DMS153 treated with DMSO at 0.1 percent for 48 hours (cell line): ENCODE data around the gene NHS.
A peak's percentile ranks its signal among the peaks of the same experiment; 100 is the strongest.

Source experiments
- DNase-seq: peaks from one replicate; lab custom pipeline; 2025; ENCODE audit not compliant: unreplicated experiment; lab: John Stamatoyannopoulos, UW

Gene NHS

DNA sequence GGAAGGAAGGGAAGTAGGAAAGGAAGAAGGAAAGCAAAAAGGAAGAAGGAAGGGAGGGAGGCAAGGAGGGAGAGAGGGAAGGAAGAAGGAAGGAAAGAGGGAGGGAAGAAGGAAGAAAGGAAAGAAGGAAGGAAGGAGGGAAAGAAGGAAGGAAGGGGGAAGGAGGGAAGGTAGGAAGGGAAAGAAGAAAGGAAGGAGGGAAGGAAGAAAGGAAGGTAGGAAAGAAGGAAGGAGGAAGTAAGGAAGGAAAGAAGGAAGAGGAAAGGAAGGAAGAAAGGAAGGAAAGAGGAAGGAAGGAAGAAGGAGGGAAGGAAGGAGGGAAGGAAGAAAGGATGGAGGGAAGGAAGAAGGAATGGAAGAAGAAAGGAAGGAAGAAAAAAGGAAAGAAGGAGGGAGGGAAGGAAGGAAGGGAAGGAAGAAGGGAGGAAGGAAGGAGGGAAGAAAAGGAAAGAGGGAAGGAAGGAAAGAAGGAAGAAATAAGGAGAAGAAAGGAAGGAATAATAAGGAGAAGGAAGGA is 343.7 kb downstream of the NHS start:
- no peak for DNase-seq

DNA sequence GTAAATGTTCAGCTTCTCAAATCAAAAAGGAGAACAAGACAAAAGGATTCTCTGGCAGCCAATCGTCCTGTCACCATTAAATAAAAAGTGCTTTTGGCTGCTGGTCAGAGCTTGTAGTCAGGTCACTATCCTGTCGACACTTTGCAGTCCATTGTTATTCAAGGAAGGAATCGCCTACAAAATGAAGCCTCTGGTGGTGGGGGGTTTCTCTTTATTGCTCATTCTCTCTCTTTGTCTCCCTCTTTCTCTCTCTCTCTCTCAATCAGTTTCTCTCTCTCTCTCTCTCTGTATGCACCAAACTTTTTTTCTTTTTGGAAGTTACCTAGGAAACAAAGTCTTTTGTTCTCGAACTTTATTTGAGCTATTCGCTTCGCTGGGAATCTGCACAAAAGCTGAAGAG is 344.7 kb downstream of the NHS start:
- DNase-seq: no peak

DNA sequence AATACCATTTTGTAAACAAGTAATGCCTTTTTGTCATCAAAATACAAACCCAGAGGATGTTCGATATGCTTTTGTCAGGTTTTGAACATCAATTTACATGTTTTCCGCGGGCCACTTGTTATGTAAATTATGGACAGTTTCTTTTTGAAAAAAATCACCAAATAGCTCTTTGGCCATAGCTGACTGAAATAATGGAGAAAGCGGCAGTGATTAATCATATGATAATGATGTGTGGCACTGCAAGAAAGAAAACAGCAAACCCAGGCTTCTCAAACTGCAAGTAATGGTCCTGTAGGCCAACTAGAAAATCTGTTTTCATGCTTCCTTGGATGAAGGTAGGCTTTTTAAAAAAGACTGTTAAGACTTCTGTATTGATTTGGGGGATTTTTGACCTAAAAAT is 346.7 kb downstream of the NHS start:
- DNase-seq: no peak

DNA sequence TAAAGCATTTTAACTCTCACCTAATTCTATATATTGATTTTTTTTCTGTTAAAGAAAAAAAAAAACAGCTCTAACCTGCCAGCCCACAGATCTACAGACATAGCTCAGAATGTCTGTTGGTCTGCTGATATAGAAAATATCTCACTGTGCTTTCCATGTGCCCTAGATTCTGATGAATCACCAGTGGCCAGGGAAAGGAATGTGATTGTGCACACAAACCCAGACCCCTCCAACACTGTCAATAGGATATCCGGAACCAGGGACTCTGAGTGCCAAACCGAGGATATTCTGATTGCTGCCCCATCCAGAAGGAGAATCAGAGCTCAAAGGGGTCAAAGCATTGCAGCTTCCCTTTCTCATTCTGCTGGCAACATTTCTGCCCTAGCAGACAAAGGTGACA is 350.2 kb downstream of the NHS start:
- DNase-seq: no peak

DNA sequence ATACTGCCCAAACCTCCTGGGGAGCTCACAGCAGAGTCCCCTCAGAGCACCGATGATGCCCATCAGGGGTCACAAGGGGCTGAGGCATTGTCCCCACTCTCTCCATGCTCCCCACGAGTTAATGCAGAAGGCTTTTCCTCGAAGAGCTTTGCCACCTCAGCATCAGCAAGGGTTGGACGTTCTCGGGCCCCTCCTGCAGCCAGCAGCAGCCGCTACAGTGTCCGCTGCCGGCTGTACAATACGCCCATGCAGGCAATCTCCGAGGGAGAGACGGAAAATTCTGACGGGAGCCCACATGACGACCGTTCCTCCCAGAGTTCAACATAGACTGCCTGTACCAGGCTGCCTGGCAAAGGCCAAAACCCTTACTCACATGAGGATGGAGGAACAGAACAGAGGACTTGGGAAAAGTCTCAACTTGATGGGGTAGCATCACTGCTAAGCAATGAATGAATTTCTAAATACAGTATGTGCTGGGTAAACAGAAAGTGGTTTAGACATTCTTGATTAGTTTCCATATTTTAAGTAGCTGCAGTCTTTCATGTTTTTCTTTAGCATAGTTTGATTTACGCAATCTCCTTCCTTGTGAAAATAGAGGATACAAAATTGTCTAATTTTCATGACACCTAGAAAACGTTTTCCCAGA is 357.3 kb downstream of the NHS start:
- DNase-seq: no peak

DNA sequence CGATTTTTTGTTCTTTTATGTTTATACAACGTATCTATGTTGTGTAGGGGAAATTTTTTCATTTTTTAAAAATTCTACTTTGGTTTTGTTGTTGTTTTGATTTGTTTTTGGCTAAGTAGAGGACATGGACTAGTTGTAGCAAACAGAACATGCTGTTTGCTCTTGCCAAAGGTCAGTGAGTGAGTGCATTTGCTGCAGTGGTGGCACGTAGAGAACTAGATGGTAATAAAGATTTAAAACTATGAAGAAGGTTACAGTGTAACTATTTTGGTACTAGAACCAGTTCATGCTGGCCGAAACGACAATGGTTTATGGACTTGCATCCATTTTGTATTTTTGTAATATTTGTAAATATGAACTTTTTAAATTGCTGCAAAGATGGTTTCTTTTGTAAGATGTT is 360.4 kb downstream of the NHS start:
- DNase-seq: no peak

DNA sequence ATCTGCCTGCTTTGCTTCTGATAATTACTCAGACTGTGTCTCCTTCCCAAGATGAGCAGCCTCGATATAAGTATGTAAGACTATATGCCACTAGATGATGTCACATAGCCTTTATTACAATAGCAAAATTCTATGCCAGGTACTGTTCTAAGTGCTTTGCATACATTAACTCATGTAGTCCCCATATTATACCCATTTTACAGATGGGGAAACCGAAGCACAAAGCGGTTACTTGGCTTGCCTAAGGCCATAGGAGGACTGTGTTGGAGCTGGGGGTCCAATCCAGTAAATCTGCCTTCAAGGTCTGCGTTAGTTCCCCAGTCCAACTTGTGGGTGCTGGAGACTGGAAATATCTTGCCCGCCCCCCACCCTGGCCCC is 361.5 kb downstream of the NHS start:
- DNase-seq: no peak

DNA sequence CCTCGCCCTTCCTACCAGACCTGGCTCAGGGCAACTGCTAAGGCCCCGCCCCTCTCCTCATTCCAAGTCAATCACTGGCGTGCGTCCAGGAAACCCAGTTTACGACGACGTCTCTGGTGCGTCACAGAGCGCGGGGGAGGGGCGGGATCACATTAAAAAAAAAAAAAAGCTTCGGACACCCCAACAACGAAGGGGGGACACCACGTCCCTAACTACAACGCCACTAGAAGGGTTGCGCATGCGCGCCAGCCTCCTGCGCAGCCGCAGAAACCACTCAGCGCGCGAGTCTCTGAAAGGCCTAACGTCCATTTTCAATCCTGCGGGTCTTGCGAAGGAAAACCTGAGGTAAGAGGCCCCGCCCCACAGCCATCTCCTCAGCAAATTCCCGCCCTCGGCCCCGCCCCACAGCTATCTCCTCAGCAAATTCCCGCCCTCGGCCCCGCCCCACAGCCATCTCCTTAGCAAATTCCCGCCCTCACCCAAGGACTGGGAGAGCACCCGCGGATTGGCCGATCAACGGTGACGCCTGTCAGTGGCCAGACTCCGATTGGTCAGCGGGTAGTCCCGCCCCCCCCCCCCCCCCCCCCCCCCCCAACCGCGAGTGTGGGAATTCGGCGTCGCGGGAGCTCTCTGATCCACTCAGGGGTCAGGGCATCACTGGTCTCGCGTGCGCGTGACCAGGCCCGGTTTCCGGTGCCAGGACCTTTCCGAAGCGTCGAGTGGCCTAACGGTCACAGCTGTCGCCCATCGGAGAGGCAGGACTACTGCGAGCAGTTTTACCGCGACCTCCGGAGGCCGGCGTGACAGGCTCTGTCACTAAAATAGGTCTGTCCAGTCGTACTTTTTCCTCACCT is 362.1 kb downstream of the NHS start, which contains the start of gene SCML1:
Gene SCML1, plus strand, starts transcription at position 638 of the 854 bp plus-strand sequence. CDS start 6,694 bp downstream, outside the sequence.
- DNase-seq: peak; percentile 68

DNA sequence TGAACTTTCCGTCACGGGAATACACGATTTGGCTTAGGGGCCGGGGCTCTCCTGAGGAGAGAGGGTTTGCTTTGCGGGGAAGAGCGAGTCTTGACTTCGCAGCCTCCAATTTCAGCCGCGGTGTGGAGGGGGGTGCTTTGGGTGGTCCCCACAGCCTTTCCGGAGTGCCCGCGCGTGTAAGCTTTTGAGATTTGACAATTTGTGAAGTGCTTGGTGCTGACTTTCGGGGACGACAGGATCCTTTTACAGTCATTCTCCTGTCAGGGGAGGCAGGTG is 362.6 kb downstream of the NHS start:
- DNase-seq: no peak

DNA sequence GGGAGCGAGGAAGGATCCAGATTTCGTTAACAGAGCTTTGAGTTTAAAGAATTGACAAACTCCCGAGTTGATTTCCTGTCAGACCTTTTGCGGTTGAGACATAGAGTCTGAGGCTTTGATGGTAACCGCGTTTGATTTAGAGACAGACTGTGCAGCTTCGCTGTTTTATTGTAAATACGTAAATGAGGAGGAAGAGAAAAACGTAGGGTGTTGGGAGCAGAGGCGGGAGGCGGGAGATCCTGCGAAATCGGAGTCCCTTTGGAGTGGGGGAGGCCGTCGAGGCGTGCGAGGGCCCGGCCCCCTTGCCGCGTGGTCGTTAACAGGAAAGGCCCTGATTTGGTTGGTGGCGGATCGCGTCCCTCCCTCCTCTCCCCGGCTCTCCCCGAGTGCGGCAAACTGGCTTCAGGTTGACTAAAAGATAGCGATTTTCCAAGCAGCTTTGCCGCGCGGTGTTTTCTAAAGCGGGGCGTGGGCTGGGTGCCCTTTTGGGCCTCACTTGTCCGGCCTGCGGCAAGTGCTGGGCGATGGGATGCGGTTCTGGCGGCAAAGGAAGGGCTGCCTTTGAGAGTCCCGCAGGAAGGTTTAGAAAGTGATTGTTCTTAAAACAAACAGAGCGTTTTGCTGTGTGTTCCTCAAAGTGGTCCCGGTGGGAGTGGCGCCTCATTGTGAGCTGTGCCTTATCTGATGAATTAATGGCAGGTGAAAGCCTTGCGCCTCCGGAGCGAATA is 363.1 kb downstream of the NHS start:
- no peak for DNase-seq

DNA sequence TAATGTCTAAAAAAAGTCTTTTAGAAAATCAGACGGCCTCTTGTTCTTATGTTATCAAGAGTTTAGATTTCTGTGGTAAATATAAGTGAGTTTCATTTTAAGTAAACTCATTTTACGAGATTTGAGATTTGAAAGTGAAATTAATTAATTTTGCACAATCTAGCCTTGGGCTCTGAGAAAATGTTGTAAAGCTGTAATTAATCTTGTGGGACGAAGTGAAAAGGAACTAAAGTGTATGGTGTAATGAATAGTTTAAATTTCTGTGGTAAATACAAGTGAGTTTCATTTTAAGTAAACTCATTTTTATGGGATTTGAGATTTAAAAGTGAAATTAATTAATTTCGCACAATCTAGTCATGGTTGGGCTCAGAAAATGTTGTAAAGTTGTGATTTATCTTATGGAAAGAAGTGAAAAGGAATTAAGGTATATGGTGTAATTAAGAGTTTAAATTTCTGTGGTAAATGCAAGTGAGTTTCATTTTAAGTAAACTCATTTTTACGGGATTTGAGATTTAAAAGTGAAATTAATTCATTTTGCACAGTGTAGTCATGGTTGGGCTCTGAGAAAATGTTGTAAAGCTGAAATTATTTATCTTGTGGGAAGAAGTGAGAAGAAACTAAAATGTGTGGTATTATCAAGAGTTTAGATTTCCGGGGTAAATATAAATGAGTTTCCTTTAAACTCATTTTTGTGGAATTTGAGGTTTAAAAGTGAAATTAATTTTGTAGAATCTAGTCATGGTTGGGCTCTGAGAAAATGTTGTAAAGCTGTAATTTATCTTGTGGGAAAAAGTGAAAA is 363.9 kb downstream of the NHS start:
- DNase-seq: no peak

DNA sequence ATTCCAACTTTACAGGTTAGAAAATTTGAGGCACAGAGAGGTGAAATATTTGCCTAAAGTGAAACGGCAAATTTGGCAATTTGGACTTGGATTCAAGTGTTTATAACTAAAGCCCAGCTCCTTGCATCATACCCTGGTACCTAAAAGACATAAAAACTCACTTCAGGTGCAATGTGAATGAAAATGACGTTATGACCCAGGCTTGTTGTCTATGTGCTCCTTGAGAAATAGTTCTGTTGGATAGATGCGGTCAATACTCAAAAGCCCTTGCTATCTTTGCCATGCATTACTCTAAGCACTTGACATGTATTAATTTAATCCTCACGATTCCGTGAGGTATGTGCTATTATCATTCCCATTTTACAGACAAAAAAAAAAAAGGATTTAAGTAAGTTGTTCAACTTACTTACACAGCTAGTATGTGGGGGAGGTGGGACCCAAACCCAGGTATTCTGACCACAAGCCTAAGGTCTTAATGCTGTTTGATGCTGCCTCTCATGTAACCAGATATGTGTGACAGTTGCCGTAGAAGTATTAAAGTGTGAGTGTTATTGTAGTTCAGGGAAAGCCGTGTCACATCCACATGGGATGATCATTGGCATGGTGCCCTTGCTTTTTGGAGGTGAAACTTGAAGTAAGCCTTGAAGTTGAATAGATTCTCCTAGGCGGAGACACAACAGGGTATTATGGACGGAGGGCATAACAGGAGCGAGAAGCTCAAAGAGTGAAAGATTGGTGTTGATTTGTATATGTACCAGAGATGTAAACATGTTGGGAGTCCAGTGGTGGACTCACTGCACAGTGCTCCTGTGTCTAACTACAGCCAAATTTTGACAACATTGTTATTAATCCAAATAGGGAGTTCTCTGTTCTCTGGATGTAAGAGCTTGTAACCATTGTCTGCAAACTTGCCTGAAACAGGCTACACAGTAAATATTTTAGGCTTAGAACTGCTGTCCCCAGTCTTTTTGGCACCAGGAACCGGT is 365.4 kb downstream of the NHS start:
- no peak for DNase-seq

DNA sequence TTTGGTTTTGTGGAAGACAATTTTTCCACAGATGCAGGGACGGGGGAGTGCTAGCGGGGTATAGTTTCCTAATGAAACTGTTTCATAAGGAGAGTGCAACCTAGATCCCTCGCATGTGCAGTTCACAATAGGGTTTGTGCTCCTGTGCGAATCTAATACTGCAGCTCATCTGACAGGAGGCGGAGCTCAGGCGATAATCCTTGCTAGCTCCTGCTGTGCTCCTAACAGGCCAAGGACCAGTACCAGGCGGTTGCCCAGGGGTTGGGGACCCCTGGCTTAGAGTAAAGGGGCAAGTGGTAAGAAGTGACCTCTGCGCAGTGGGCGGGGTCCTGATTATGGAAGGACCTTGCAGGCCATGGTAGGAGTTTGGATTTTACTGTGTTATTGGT is 366.1 kb downstream of the NHS start:
- no peak for DNase-seq

DNA sequence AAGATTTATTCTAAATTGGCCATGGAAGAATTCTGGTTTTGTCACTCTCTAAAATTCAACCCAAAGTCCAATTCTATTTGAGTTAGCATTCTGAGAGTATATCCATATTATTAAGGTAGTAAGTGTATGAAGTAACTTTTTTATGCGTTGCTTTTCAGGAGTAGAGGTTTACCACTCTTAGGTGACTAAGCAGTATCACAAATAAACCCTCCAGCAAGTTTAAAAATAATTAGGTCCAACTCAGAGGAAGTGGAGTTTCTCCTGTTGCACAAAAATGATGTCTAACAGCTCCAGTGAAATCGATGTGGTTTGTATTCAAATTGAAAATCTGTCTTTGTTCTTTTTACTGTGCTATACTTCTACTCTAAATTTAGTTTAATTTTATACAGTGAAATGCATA is 368.9 kb downstream of the NHS start:
- no peak for DNase-seq

DNA sequence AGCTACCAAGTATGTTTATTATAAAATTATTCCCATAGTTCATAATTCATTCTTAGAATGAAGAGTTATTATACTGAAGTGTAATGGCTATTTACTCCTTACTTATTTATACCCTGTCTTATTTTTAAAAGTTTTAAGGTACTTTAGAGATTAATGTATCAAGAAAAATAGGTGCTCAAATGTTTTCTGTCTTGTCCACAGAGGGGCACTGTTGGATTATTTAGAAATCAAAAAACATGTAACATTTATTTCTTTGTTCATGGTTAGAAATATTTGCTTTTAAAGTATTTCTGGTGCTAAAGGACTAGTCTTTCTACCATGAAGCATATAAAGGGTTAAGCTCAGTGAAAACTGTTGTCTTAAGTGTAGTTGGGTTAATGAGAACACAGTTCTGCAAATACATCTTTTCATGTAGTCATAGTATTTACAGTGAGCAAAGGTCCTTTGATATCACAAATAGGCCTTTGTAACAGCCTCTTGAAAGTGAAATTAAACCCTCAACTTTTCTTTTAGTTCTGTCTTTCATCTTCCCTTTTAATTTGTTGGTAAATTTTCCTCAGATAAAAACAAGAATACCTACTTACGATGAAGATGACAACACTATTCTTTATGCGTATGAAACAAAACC is 370.0 kb downstream of the NHS start:
- no peak for DNase-seq

DNA sequence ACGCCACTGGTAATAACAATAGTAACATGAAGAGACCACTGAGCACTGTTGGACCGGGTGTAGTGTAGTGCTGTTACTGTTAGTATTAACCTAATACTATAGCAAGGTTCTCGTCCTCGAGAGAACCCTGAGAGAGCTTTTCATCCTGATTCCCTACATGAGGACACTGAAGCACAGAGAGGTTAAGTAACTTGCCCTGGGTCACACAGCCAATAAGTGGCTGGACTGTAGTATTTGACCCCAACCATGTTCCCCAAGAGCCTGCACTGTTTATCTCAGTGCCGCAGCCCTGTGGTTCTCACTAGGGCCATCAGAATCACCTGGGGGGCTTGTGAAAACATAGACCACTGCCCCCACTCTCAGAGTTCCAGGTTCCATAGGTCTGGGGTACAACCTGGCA is 372.7 kb downstream of the NHS start:
- no peak for DNase-seq

DNA sequence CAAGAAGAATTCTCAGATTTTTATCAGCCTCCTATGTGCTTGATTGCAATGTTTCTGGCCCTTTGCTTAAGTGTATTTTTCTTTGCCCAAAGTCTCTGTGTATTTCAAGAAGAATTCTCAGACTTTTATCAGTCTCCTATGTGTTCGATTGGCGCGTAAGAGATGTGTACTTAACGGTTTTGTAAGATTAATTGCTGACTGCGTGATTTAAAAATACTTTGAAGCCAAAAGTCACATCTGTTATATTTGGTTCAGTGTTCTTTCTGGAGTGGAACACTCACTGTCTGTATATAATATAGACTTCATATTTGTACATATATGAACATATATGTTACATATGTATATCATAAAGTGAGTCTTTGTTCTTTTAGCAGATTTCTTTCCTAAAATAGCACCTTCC is 373.7 kb downstream of the NHS start:
- no peak for DNase-seq

DNA sequence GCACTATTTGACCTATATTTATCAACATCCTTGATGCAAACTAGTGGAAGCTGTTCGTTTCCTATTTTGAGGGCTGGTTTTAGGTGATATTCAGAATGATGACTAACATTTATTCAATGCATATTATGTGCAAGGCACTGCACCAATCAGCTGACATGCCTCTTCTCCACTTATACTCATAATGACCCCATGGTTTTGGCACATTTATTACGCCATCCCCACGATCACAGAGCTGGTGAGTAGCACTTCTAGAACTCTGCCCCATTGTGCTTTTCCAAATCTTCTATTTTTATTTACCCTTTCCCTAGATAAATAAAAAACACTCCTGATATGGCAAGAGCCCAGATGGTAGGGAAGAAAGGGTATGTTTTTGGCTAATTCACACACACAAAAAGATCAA is 375.4 kb downstream of the NHS start:
- no peak for DNase-seq

DNA sequence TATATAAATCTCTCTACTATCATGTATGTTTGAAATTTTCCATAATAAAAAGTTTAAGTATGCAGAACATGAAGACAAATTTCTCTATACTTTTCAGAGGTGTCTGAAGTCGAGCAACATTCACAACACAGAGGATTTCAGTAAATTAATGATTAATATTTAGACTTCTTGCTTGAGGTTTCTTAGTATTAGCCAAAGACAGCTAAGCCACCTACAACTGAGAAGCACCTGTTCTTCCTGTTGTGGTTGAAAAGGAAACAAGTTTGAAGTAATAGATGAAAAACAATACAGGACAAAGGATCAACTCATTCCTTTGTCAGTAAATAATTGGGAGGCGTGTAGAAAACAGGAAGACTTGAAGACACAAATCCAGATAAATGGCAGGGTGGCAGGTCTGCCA is 383.4 kb downstream of the NHS start:
- DNase-seq: no peak

DNA sequence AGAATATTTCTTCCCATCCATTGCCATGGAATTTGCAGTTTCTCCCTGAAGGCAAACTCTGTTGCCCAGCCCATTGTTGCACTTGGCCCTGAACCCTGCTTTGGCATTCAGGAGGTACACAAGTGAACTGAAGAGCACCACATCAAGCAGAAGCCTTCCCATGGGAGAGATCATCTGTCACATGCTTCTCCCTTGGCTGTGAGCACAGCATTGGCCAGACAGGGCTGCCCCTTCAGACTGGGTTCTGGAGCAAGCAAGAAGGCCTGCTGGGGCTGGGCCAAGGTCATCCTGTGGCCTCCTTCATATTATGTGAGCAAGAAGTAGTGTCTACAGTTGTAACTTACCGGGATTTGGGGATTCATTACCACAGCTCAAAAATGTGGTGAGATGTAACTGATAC is 385.0 kb downstream of the NHS start:
- DNase-seq: no peak
